Measurements from ENCODE around the gene PRR16.

DNA sequence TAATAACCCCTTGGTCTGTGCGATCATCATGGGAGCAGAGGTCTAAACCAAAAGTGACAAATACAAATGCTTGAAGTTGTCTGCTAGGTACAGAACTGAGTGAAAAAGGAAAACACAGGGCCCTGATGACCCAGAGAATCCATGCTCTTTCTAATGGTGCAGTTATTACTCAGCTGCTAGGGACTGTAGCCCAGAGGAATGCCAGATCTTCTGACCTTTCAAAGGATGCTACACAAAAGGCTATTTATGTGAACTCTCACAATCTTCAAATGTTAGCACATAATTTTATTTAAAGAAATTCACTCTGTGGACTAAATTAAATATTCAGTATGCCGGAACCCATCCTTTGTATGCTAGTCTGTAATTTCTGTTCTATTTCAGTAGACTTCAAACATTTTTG lies 79.9 kb downstream of the PRR16 start:
- no peak for TF ChIP-seq CTCF (IDR thresholded peaks at IDR 0.05)
- no peak for TF ChIP-seq POLR2A (IDR thresholded peaks at IDR 0.05)

Measured in esophagus squamous epithelium (tissue), 4 donors.